HepG2 (cell line): ENCODE measurements around the gene TSPAN12. TPM values are rescaled to one million over a fixed set of nuclear protein-coding genes. Genes with fewer than 3 reads are reported as not detected.

ENCODE experiments used
- ATAC-seq: fragments of 200-7000 bp; cut with Tn5 transposase; 3 replicates; pipeline ENCODE4 v1.9.1; 2020; ENCODE audit warnings: mild to moderate bottlenecking, moderate library complexity
- BruUV-seq: library from RNA; stranded (reverse); fragments of 400-500 nt; replicated peaks from 2 replicates; lab custom pipeline; 2021; lab: Mats Ljungman, UMichigan
- CTCF ChIA-PET: fragments of 300-600 bp; formaldehyde crosslinking; extraction: SDS; loops from one replicate; lab custom pipeline; 2021; ENCODE audit warnings: low total read pairs, inconsistent platforms, low intra/inter-chr PET ratio; lab: Yijun Ruan, JAX
- POLR2A ChIA-PET: fragments of 350-600 bp; sonication (Branson Sonifier 250); formaldehyde crosslinking; loops from one replicate; lab custom pipeline; 2020; ENCODE audit warnings: antibody characterized with exemption, inconsistent platforms; lab: Yijun Ruan, JAX
- DNase-seq: peaks from one replicate; pipeline ENCODE4 v3.0.0-alpha.2; 2015; ENCODE audit warnings: low spot score
- FAIRE-seq: peaks from 3 replicates; lab custom pipeline; 2011; peaks lifted over from hg19 to GRCh38; lab: Jason Lieb, UNC
- H2AFZ ChIP-seq: one replicate; pipeline ENCODE4 v1.6.1; 2011; ENCODE audit warnings: low read length, inconsistent platforms
- H3K27ac ChIP-seq: fragments of 300-600 bp; 3 replicates; pipeline ENCODE4 v1.8.0; 2011; ENCODE audit warnings: mixed run types, mild to moderate bottlenecking, mixed read lengths, low read length, inconsistent platforms; ENCODE audit not compliant: insufficient read depth; ENCODE audit errors: extremely low read length
- H3K27me3 ChIP-seq, 2 experiments: fragments of 200-600 bp in 1 of 2; 2 replicates in 1 of 2; 3 replicates in 1 of 2; pipeline versions ENCODE4 v1.6.0 to v1.8.0; 2011; ENCODE audit warnings: low read length in 2 of 2, mild to moderate bottlenecking in 2 of 2, moderate library complexity in 2 of 2, inconsistent platforms in 1 of 2; ENCODE audit not compliant: insufficient read depth in 2 of 2, control insufficient read depth in 1 of 2
- H3K36me3 ChIP-seq, 2 experiments: fragments of 200-600 bp in 1 of 2; replicated peaks in 1 of 2; 2 replicates in 1 of 2; 3 replicates in 1 of 2; pipeline versions ENCODE4 v1.5.1 to v1.8.0; 2011; ENCODE audit warnings: low read length in 2 of 2, inconsistent platforms in 1 of 2; ENCODE audit not compliant: insufficient read depth in 2 of 2, control insufficient read depth in 1 of 2
- H3K4me1 ChIP-seq: 2 replicates; pipeline ENCODE4 v1.5.1; 2012; ENCODE audit warnings: low read length, inconsistent platforms; ENCODE audit not compliant: insufficient read depth
- H3K4me2 ChIP-seq: 2 replicates; pipeline ENCODE4 v1.6.0; 2011; ENCODE audit warnings: low read depth, low read length, inconsistent platforms
- H3K4me3 ChIP-seq, 3 experiments: fragments of 200-600 bp in 1 of 3; sonication (generic), shearing (Covaris generic) in 1 of 3; replicated peaks in 1 of 3; 2 replicates each; pipeline ENCODE4 v1.5.1; 2011 to 2016; ENCODE audit warnings: low read length in 3 of 3, inconsistent platforms in 2 of 3, low read depth in 2 of 3, mild to moderate bottlenecking in 2 of 3, control low read depth in 1 of 3, mixed read lengths in 1 of 3; ENCODE audit not compliant: insufficient read depth in 1 of 3
- H3K79me2 ChIP-seq: one replicate; pipeline ENCODE4 v1.6.1; 2011; ENCODE audit warnings: low read length, inconsistent platforms; ENCODE audit not compliant: insufficient read depth
- H3K9ac ChIP-seq: 2 replicates; pipeline ENCODE4 v1.6.0; 2011; ENCODE audit warnings: mild to moderate bottlenecking, low read depth, low read length, inconsistent platforms; ENCODE audit not compliant: insufficient read depth
- H3K9me3 ChIP-seq: 2 replicates; pipeline ENCODE4 v1.5.1; 2012; ENCODE audit warnings: mild to moderate bottlenecking, low read length
- H4K20me1 ChIP-seq: 2 replicates; pipeline ENCODE4 v1.6.0; 2011; ENCODE audit warnings: inconsistent platforms, mild to moderate bottlenecking, low read length, moderate library complexity; ENCODE audit not compliant: insufficient read depth
- ATF5 ChIP-seq: sonication (generic); formaldehyde crosslinking; IDR thresholded peaks from 2 replicates; pipeline ENCODE4 v1.4.0; 2020; ENCODE audit warnings: mild to moderate bottlenecking, low read depth, missing genetic modification reagents
- E2F1 ChIP-seq: sonication (generic); formaldehyde crosslinking; IDR thresholded peaks from 2 replicates; pipeline ENCODE4 v1.5.0; 2020; ENCODE audit warnings: missing genetic modification reagents
- ELF1 ChIP-seq: sonication (generic); formaldehyde crosslinking; IDR thresholded peaks from 2 replicates; pipeline ENCODE4 v1.4.0; 2020; ENCODE audit warnings: missing genetic modification reagents
- KLF9 ChIP-seq: IDR thresholded peaks from 2 replicates; pipeline ENCODE4 v1.6.1; 2016; ENCODE audit warnings: low read depth
- POGZ ChIP-seq: sonication (generic); formaldehyde crosslinking; IDR thresholded peaks from 2 replicates; pipeline ENCODE4 v1.4.0; 2020; ENCODE audit warnings: mild to moderate bottlenecking, missing genetic modification reagents
- PRMT3 ChIP-seq: sonication (generic); formaldehyde crosslinking; IDR thresholded peaks from 2 replicates; pipeline ENCODE4 v1.8.1; 2022; ENCODE audit warnings: low read depth, mild to moderate bottlenecking, moderate library complexity, missing genetic modification reagents, borderline replicate concordance
- XRCC5 ChIP-seq: fragments of 200-400 bp; formaldehyde crosslinking; optimal IDR thresholded peaks from 2 replicates; pipeline ENCODE3; 2017; ENCODE audit warnings: mild to moderate bottlenecking, low read length
- WGBS: methylation state at CpG from one replicate; pipeline ENCODE4 v1.1.6; 2017; ENCODE audit warnings: low lambda C conversion rate; 5-methylcytosine and 5-hydroxymethylcytosine counted together
- in situ Hi-C: cut with HindIII; loops from 2 replicates; pipeline ENCODE4 v1.10.0; 2017; ENCODE audit warnings: low pct_unique_long_range_greater_than_20kb; ENCODE audit not compliant: extremely low pct_ligation_motif_present
- intact Hi-C: fragments of 100-400 bp; cut with micrococcal nuclease; formaldehyde crosslinking; loops from one replicate; pipeline ENCODE4 v1.10.0; 2022; ENCODE audit not compliant: unreplicated experiment
- polyA plus RNA-seq, 8 experiments: library from polyadenylated mRNA; depleted of rRNA in 3 of 8; stranded (reverse) in 7 of 8; unstranded in 1 of 8; fragments of >200 nt; fragmentation: Illumina TruSeq in 4 of 8; extraction: Trizol in 4 of 8; gene quantifications; 2 replicates each; pipeline versions ENCODE4 v1.2.1 to v1.2.3, GENCODE V29; 2011 to 2016; ENCODE audit warnings: low read depth in 4 of 8, missing spikeins in 1 of 8, mixed read lengths in 1 of 8; ENCODE audit not compliant: insufficient read depth in 1 of 8
- total RNA-seq, 5 experiments: library from RNA; depleted of rRNA; stranded (reverse); fragments of >200 nt; fragmentation: Illumina TruSeq; extraction: Trizol; gene quantifications; 2 replicates each; pipeline ENCODE4 v1.2.3, GENCODE V29; 2016; ENCODE audit warnings: low read depth in 1 of 5

TSPAN12 gene
- total and polyA plus RNA-seq, 2 of the 13 experiments (the other 11 are each of a cell fraction or from before 2014, with no cell fraction given) = 0.48 to 0.95 TPM

GRCh38 chr7:120814253-120814939 is 43.5 kb downstream of the TSPAN12 start (continued):
- no peak for TF ChIP-seq ATF5 (CRISPR knock-in tag)

- Histone ChIP-seq H3K79me2 (no peaks in the 10 kb centered on the region), H2AFZ (no peak overlapping the region), H3K9me3 (no peaks in the 10 kb centered on the region), H3K36me3 (no peaks in the 10 kb centered on the region), H3K4me3 (no peak overlapping the region), H4K20me1 (no peaks in the 10 kb centered on the region), H3K27ac (no peak overlapping the region), H3K27me3 (no peaks in the 10 kb centered on the region; a peak in 1 of 5 replicates), H3K4me1 (no peaks in the 10 kb centered on the region), H3K9ac (no peak overlapping the region), H3K4me2 (no peak overlapping the region)
- ChIA-PET CTCF (no interaction called here), POLR2A (no interaction called here)
- no peak for TF ChIP-seq KLF9 (CRISPR knock-in tag)
- no peak for TF ChIP-seq ELF1 (CRISPR knock-in tag)
- TF ChIP-seq E2F1 (CRISPR knock-in tag) = no peak
- TF ChIP-seq POGZ (CRISPR knock-in tag) = no peak
- TF ChIP-seq PRMT3 (CRISPR knock-in tag) = no peak
- no peak for TF ChIP-seq XRCC5
- WGBS = 28% methylated on average over 4 of the region's 4 CpGs
- DNase-seq = no peak
- no peak for FAIRE-seq
- no peak for ATAC-seq
- BruUV-seq = no TSS peak
- intact Hi-C loops (no loop called here), in situ Hi-C loops (no loop called here)
Observed at GRCh38 chr7:120813546-120814252, 44.2 kb downstream of the TSPAN12 start.
